Choroid plexus epithelial cell (primary cell): ENCODE data around the gene DNAH8.

ENCODE experiments used
- DNase-seq: peaks from one replicate; pipeline ENCODE4 v3.0.0-alpha.2; 2010; ENCODE audit warnings: low read depth
- H3K4me3 ChIP-seq: 2 replicates; pipeline ENCODE4 v1.5.1; 2011; ENCODE audit warnings: low read depth, mild to moderate bottlenecking, control low read depth, low read length, moderate library complexity
- TF ChIP-seq, protein P1 (sequence below): conservative IDR thresholded peaks from 2 replicates; pipeline ENCODE4 v1.5.1; 2011; ENCODE audit warnings: low read depth, mild to moderate bottlenecking, control low read depth, inconsistent platforms, low read length, moderate library complexity

DNAH8 gene

GRCh38 chr6:38701551-38701950, 13.6 kb upstream of the DNAH8 start:
- no peak for DNase-seq
- TF ChIP-seq, protein P1, sequence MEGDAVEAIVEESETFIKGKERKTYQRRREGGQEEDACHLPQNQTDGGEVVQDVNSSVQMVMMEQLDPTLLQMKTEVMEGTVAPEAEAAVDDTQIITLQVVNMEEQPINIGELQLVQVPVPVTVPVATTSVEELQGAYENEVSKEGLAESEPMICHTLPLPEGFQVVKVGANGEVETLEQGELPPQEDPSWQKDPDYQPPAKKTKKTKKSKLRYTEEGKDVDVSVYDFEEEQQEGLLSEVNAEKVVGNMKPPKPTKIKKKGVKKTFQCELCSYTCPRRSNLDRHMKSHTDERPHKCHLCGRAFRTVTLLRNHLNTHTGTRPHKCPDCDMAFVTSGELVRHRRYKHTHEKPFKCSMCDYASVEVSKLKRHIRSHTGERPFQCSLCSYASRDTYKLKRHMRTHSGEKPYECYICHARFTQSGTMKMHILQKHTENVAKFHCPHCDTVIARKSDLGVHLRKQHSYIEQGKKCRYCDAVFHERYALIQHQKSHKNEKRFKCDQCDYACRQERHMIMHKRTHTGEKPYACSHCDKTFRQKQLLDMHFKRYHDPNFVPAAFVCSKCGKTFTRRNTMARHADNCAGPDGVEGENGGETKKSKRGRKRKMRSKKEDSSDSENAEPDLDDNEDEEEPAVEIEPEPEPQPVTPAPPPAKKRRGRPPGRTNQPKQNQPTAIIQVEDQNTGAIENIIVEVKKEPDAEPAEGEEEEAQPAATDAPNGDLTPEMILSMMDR: no peak
- H3K4me3 ChIP-seq: no peak overlapping the region

DNA sequence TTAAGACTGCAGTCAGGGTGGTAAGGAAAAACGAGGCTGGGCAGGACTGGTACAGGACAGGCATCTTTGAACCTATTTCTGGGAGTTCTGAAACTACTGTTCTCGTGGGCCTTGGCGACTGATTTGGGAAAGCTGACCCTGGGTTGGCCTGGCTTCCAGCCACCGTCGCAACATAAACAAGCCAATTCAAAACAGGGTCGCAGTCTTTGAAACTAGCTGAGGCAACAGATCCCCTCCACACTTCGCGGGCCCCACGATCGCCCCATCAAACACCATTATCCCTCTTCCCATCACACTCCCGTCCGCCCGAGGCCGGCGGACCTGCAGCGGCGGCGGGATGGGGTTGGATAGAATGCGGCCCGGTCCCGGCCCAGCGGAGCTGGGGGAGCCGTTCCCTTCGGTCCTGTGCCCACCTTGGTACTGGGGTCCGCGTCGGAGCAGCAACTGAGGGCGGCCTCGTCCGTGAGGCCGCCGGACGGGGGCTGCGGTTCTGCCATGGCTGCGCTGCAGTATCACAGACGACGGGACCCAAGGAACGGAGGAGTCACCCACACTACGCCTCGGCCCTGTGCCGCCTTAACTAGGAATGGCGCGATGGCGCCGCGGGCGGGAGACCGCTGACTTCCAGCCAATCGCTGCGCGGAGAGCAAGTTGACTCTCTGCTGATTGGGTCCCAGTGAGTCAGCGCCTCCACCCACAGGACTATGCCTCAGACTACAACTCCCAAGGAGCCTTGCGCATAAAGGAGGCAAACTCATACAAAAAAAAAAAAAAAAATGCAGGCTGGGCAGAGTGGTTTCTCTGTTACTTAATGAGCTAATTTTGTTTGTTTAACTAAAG, 12.3 kb upstream of the DNAH8 start, which contains the start of gene GLO1:
GLO1 (minus strand) TSS at position 588 of the 840 bp plus-strand sequence; CDS start at position 497, 91 bp downstream.
- H3K4me3 ChIP-seq: peak within 1 kb of the TSS; percentile 76
- TF ChIP-seq, protein P1: no peak
- peak; percentile 99 for DNase-seq

- TF ChIP-seq, protein P1: no peak
- no peak overlapping the region for H3K4me3 ChIP-seq
- no peak for DNase-seq
Observed at GRCh38 chr6:38703949-38704590, 11.0 kb upstream of the DNAH8 start.

GRCh38 chr6:38705924-38706323, 9.2 kb upstream of the DNAH8 start:
- no peak overlapping the region for H3K4me3 ChIP-seq
- no peak for DNase-seq
- TF ChIP-seq, protein P1: no peak

DNA sequence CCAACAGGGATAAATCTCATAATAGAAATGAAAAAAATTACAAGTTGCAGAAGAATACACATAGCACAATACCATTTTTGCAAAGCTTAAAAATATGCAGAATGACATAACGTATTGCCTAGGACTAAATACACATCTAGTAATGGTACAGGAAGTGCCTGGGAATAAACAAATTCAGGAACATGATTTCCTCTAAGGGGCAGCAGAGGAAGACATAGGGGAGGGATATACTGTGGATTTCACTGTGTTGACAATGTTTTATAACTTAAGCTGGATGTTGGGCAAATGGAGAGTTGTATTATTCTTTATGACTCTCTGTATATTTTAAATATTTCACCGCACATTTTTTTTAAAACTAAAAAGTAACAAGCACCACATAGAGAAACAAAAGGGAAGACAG, 6.6 kb upstream of the DNAH8 start:
- H3K4me3 ChIP-seq: no peak overlapping the region
- TF ChIP-seq, protein P1: no peak
- DNase-seq: peak; percentile 29

DNA sequence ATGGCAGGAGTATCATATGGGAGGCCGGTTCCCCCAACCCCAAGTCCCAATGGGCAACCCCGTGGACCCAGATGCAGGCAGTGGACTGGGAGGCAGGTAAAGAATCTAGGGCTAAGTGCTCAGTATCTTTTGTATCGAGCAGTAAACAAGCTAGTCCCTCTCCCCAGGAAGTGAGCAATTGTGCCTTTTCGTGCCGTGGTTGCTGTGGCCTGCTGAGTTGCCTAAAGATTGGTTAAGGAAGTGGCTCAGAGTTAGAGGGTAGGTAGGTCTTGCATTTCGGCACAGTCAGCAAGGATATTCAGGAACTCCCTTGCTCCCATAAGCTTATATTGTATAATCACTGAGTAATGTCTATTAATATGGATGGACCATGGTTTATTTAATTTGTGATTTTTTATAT, 1.3 kb upstream of the DNAH8 start:
- no peak overlapping the region for H3K4me3 ChIP-seq
- TF ChIP-seq, protein P1: no peak
- DNase-seq: no peak
